K562 (cell line): ENCODE results near the gene NASP. TPM values are rescaled to one million over a fixed set of nuclear protein-coding genes. Genes with fewer than 3 reads are reported as not detected.

ENCODE experiments used
- ATF2 ChIP-seq: sonication (generic); formaldehyde crosslinking; IDR thresholded peaks from 2 replicates; pipeline ENCODE4 v1.8.1; 2022; ENCODE audit warnings: missing genetic modification reagents
- BCOR ChIP-seq: fragments of 450-650 bp; IDR thresholded peaks from 2 replicates; pipeline ENCODE4 v1.6.1; 2016
- CHAMP1 ChIP-seq: fragments of 450-650 bp; IDR thresholded peaks from 2 replicates; pipeline ENCODE4 v1.6.1; 2016; ENCODE audit warnings: mild to moderate bottlenecking
- CHD4 ChIP-seq: fragments of 200-600 bp; sonication (generic); IDR thresholded peaks from 3 replicates; pipeline ENCODE4 v1.6.1; 2012; ENCODE audit warnings: low read depth, mild to moderate bottlenecking, mixed read lengths, low read length, inconsistent platforms; ENCODE audit not compliant: insufficient read depth, insufficient replicate concordance, poor library complexity, severe bottlenecking
- E2F4 ChIP-seq: sonication (generic); formaldehyde crosslinking; IDR thresholded peaks from 2 replicates; pipeline ENCODE4 v1.8.0; 2022; ENCODE audit warnings: mild to moderate bottlenecking, low read depth, missing genetic modification reagents
- EGR1 ChIP-seq: fragments of 450-650 bp; conservative IDR thresholded peaks from 2 replicates; pipeline ENCODE4 v1.6.1; 2017; ENCODE audit warnings: mild to moderate bottlenecking
- GTF2B ChIP-seq: IDR thresholded peaks from 2 replicates; pipeline ENCODE4 v1.6.1; 2011; ENCODE audit not compliant: insufficient read length; ENCODE audit errors: extremely low read depth
- MTA1 ChIP-seq: fragments of 450-650 bp; IDR thresholded peaks from 2 replicates; pipeline ENCODE4 v1.6.1; 2017; ENCODE audit warnings: borderline replicate concordance
- NR2C1 ChIP-seq, 2 experiments: fragments of 450-650 bp; IDR thresholded peaks; 2 replicates each; pipeline ENCODE4 v1.6.1; 2017; ENCODE audit warnings: mild to moderate bottlenecking in 2 of 2, antibody characterized with exemption in 1 of 2, inconsistent platforms in 1 of 2, missing compliant biosample characterization in 1 of 2, missing genetic modification characterization in 1 of 2
- PCBP1 ChIP-seq: fragments of 200-400 bp; formaldehyde crosslinking; IDR thresholded peaks from 2 replicates; pipeline ENCODE4 v1.6.1; 2018; ENCODE audit warnings: mild to moderate bottlenecking, low read depth, low read length; ENCODE audit not compliant: poor library complexity, severe bottlenecking
- PHF20 ChIP-seq: fragments of 450-650 bp; IDR thresholded peaks from 2 replicates; pipeline ENCODE4 v1.6.1; 2018; ENCODE audit not compliant: partially characterized antibody
- POLR3A ChIP-seq: IDR thresholded peaks from 2 replicates; pipeline ENCODE4 v1.6.1; 2011; ENCODE audit warnings: borderline replicate concordance, mild to moderate bottlenecking, moderate library complexity; ENCODE audit not compliant: insufficient read length, insufficient read depth; ENCODE audit errors: extremely low read depth
- SLC30A9 ChIP-seq: fragments of 250-450 bp; sonication (Bioruptor Pico); IDR thresholded peaks from 2 replicates; pipeline ENCODE4 v1.8.0; 2022; ENCODE audit warnings: mild to moderate bottlenecking, moderate library complexity
- TAL1 ChIP-seq: fragments of 450-650 bp; IDR thresholded peaks from 2 replicates; pipeline ENCODE4 v1.6.1; 2016; ENCODE audit warnings: mild to moderate bottlenecking
- TEAD2 ChIP-seq: fragments of 450-650 bp; IDR thresholded peaks from 2 replicates; pipeline ENCODE4 v1.6.1; 2016; ENCODE audit warnings: missing genetic modification characterization, control low read depth, missing compliant biosample characterization
- U2AF1 ChIP-seq: fragments of 200-400 bp; formaldehyde crosslinking; optimal IDR thresholded peaks from 2 replicates; pipeline ENCODE3; 2017; ENCODE audit warnings: mild to moderate bottlenecking, low read depth, low read length, moderate library complexity
- YBX1 ChIP-seq: fragments of 450-650 bp; IDR thresholded peaks from 2 replicates; pipeline ENCODE4 v1.7.1; 2016; ENCODE audit warnings: mild to moderate bottlenecking
- ZNF239 ChIP-seq: fragments of 250-450 bp; sonication (Bioruptor Pico); IDR thresholded peaks from 2 replicates; pipeline ENCODE4 v1.4.0; 2020; ENCODE audit warnings: mild to moderate bottlenecking
- ZNF277 ChIP-seq: fragments of 250-450 bp; sonication (Bioruptor Pico); IDR thresholded peaks from 2 replicates; pipeline ENCODE4 v1.8.0; 2022; ENCODE audit warnings: inconsistent platforms, mild to moderate bottlenecking, moderate library complexity, borderline replicate concordance
- ZNF586 ChIP-seq: fragments of 450-650 bp; formaldehyde crosslinking; conservative IDR thresholded peaks from 2 replicates; pipeline ENCODE4 v1.4.0; 2020; ENCODE audit warnings: mild to moderate bottlenecking, moderate library complexity
- polyA plus RNA-seq, 8 experiments: library from polyadenylated mRNA; depleted of rRNA in 4 of 8; stranded (reverse) in 5 of 8; unstranded in 3 of 8; fragments of >200 nt; fragmentation: Nextera tagmentation in 2 of 8; fragmentation: Illumina TruSeq in 1 of 8; extraction: Ambion mirVana in 2 of 8; extraction: Trizol in 1 of 8; gene quantifications; 2 replicates each; pipeline versions ENCODE4 v1.2.1 to v1.2.3, GENCODE V29; 2011 to 2014; ENCODE audit warnings: inconsistent platforms in 1 of 8, missing spikeins in 1 of 8
- total RNA-seq, 7 experiments: library from RNA; depleted of rRNA in 6 of 7; stranded (reverse); fragments of >200 nt in 6 of 7; fragmentation: Illumina TruSeq in 2 of 7; extraction: Trizol in 2 of 7; gene quantifications; 2 replicates each; pipeline versions ENCODE4 v1.2.1 to v1.2.3, GENCODE V29; 2011 to 2021; ENCODE audit warnings: low replicate concordance in 1 of 7

Gene NASP
- total and polyA plus RNA-seq, 9 of the 15 experiments (the other 6 are each of a cell fraction or from before 2014, with no cell fraction given) = 199 to 578 (median 419) TPM

GRCh38 chr1:45550401-45551351 is 33.2 kb upstream of the NASP start, which contains the start of gene AKR1A1 (continued):
- no peak for TF ChIP-seq U2AF1
- 0 out of 2 replicates have a peak, but pooled peaks have one; percentile 0 for TF ChIP-seq NR2C1 (IDR thresholded peaks at IDR 0.05)
- TF ChIP-seq NR2C1 (tag; IDR thresholded peaks at IDR 0.05) = peak; percentile 76
- no peak for TF ChIP-seq ZNF239
- no peak for TF ChIP-seq TAL1
- no peak for TF ChIP-seq ZNF277 (CRISPR knock-in tag)
- TF ChIP-seq PHF20 = peak; percentile 27
- TF ChIP-seq MTA1 = no peak; the same call in 1 of the 2 replicates
- TF ChIP-seq E2F4 (CRISPR knock-in tag) = peak; percentile 83; the same call in 1 of the 2 replicates
- no peak for TF ChIP-seq CHAMP1
- TF ChIP-seq GTF2B = peak; percentile 73
- no peak for TF ChIP-seq POLR3A
- TF ChIP-seq YBX1 = no peak
- 0 out of 2 replicates have a peak, but pooled peaks have one; percentile 25 for TF ChIP-seq BCOR
- no peak for TF ChIP-seq ZNF586 (CRISPR knock-in tag)
- no peak for TF ChIP-seq ATF2
- peak; percentile 95 for TF ChIP-seq EGR1
- TF ChIP-seq TEAD2 (tag) = 0 out of 2 replicates have a peak, but pooled peaks have one; percentile 4
- TF ChIP-seq SLC30A9 = no peak
- no peak for TF ChIP-seq PCBP1
- no peak for TF ChIP-seq CHD4
